T1000 (cell line): ENCODE measurements around the gene ATP8B3.
"Not testable (repeated sequence)": the region's sequence is repeated elsewhere in the genome, so short reads cannot be mapped to it uniquely, and the experiment has no call there.

ENCODE experiments used
- DNase-seq: peaks from one replicate; lab custom pipeline; 2025; ENCODE audit warnings: mixed read lengths; lab: John Stamatoyannopoulos, UW

The ATP8B3 gene

GRCh38 chr19:1815605-1816529 lies 3.8 kb upstream of the ATP8B3 start:
- DNase-seq = no peak

GRCh38 chr19:1814833-1815604 lies 2.9 kb upstream of the ATP8B3 start:
- DNase-seq = no peak

- no peak for DNase-seq
These were observed 2.3 kb upstream of the ATP8B3 start for GRCh38 chr19:1814391-1814790.

GRCh38 chr19:1813192-1814182 lies 1.4 kb upstream of the ATP8B3 start:
- DNase-seq = no peak

GRCh38 chr19:1812426-1813191 lies 533 bp upstream of the ATP8B3 start:
- DNase-seq = peak; percentile 99

GRCh38 chr19:1811472-1811894 lies 593 bp downstream of the ATP8B3 start:
- DNase-seq = peak; percentile 84

- DNase-seq = no peak
These were observed 1.5 kb downstream of the ATP8B3 start for GRCh38 chr19:1810439-1811160.

- DNase-seq = no peak
These were observed 2.4 kb downstream of the ATP8B3 start for GRCh38 chr19:1809678-1810077.

- no peak for DNase-seq
These were observed 3.7 kb downstream of the ATP8B3 start for GRCh38 chr19:1808395-1808731.

GRCh38 chr19:1807695-1808394 lies 4.2 kb downstream of the ATP8B3 start:
- no peak for DNase-seq

- no peak for DNase-seq
These were observed 4.9 kb downstream of the ATP8B3 start for GRCh38 chr19:1807030-1807694.

- no peak for DNase-seq
These were observed 5.7 kb downstream of the ATP8B3 start for GRCh38 chr19:1806184-1807029.

GRCh38 chr19:1805401-1806183 lies 6.5 kb downstream of the ATP8B3 start:
- no peak for DNase-seq

GRCh38 chr19:1804858-1805257 lies 7.2 kb downstream of the ATP8B3 start:
- DNase-seq = no peak

GRCh38 chr19:1799695-1800342 lies 12.3 kb downstream of the ATP8B3 start:
- no peak for DNase-seq

- DNase-seq = not testable (repeated sequence)
These were observed 14.8 kb downstream of the ATP8B3 start for GRCh38 chr19:1797313-1797712.
